NCI-H510A (cell line): ENCODE measurements around the gene CCNF.

Experiments
- DNase-seq: peaks from one replicate; lab custom pipeline; 2025; lab: John Stamatoyannopoulos, UW

Gene CCNF

DNA sequence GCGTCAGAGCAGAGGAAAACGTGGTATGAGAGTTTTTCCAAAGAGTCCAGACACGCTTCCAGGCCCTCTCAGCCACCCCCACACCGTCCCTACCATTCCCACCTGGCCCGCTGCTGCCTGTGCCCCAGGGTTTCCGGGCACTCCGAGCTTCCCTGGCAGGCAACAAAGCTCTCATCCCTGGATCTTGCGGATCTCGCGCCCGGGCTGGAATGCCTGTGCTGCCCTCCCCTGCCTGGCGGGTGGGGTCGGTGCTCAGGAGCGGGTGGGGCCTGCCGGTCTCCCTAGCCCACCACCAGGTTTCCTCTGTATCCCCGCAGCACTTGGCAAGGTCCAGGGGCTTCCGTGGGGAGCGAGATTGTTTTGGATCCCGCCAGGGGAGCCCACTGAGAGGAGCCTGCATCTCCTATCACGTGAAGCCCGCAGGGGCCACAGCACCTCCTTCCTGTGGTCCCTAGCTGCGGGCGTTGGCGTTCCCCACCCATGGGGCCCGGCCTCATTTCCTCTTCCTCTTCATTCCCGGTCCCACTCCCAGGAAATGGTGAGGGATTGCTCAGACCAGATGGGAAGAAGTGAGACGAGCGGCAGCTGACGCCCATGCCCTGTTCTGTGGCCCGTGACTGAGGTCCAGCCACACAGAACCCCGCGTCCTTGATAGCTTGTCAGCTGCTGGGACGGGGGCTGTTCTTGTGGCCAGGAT, 56.7 kb downstream of the CCNF start:
- no peak for DNase-seq

GRCh38 chr16:2486645-2487516, 57.6 kb downstream of the CCNF start:
- no peak for DNase-seq

- no peak for DNase-seq
These were observed 58.2 kb downstream of the CCNF start for GRCh38 chr16:2487517-2487842.

- DNase-seq, result no peak
These were observed 58.8 kb downstream of the CCNF start for GRCh38 chr16:2487903-2488531.

- DNase-seq, result no peak
These were observed 60.3 kb downstream of the CCNF start for GRCh38 chr16:2489581-2489980.

- DNase-seq, result peak; percentile 61
These were observed 61.2 kb downstream of the CCNF start for GRCh38 chr16:2490190-2491105.

GRCh38 chr16:2492292-2492691, 63.0 kb downstream of the CCNF start:
- DNase-seq, result no peak

- DNase-seq, result no peak
These were observed 64.4 kb downstream of the CCNF start for GRCh38 chr16:2493605-2494004.

- DNase-seq, result no peak
These were observed 65.4 kb downstream of the CCNF start for GRCh38 chr16:2494616-2495015.

GRCh38 chr16:2495041-2495440, 65.8 kb downstream of the CCNF start:
- no peak for DNase-seq

GRCh38 chr16:2496223-2497115, 67.2 kb downstream of the CCNF start:
- no peak for DNase-seq

DNA sequence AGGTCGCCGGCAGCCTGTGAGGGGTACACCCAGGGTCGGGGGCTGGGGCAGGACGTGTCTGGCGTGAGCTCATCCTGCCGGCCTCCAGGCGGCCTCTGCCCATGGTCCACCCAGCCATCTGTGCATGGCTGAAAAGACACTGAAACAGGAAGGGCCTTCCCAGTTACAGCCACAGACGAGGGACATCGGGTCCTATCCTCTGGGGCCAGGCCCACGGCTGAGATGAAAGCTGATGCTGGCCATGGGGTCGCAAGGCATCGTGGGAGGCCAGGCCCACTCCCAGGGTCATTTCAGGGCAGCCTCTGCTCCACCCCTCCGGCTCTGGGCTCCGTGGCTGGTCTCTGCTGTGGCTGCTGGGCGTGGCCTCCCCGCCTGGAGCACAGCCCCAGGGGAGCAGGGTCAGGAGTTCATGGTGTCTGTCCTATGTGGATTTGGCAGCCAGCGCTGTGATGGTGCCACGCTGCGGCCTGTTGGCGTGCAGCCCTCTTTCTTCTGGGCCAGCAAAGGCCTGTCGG, 67.9 kb downstream of the CCNF start:
- DNase-seq, result no peak

DNA sequence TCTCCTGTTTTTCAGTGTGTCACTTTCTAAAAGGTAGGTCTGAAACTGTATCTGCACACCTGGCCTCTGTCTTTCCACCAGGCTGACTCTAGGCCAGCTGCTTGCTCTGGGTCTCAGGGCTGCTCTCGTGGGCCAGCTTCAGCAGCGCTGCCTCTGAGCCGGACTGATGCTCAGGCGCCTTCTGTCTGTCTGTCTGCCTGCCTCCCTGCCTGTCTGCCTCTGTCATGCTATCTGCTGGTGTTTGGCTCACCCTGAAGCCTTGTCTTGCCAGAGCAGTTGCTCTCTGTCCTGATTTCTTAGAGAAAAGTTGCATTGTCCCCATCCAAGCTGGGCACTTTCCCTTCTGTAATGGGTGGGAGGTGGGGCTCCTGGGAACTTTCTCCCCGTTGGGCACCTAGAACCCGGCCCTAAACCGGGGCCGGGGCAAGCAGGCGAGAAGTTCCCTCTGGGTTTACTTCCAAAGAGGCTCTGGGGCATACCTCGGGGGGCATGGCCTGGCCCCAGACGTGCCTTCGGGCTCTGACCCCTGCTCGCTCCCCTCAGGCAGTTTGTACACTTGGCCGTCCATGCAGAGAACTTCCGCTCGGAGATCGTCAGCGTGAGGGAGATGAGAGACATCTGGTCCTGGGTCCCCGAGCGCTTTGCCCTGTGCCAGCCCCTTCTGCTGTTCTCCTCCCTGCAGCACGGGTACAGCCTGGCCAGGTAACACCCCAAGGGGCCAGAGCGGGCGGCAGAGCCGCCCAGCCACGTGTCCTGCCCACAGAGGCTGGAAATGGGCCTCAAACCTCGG, 68.6 kb downstream of the CCNF start:
- no peak for DNase-seq

- no peak for DNase-seq
These were observed 69.4 kb downstream of the CCNF start for GRCh38 chr16:2498531-2499253.

GRCh38 chr16:2499454-2499853, 70.2 kb downstream of the CCNF start:
- no peak for DNase-seq

- no peak for DNase-seq
These were observed 70.7 kb downstream of the CCNF start for GRCh38 chr16:2499890-2500429.

GRCh38 chr16:2500430-2500917, 71.2 kb downstream of the CCNF start:
- DNase-seq, result no peak

DNA sequence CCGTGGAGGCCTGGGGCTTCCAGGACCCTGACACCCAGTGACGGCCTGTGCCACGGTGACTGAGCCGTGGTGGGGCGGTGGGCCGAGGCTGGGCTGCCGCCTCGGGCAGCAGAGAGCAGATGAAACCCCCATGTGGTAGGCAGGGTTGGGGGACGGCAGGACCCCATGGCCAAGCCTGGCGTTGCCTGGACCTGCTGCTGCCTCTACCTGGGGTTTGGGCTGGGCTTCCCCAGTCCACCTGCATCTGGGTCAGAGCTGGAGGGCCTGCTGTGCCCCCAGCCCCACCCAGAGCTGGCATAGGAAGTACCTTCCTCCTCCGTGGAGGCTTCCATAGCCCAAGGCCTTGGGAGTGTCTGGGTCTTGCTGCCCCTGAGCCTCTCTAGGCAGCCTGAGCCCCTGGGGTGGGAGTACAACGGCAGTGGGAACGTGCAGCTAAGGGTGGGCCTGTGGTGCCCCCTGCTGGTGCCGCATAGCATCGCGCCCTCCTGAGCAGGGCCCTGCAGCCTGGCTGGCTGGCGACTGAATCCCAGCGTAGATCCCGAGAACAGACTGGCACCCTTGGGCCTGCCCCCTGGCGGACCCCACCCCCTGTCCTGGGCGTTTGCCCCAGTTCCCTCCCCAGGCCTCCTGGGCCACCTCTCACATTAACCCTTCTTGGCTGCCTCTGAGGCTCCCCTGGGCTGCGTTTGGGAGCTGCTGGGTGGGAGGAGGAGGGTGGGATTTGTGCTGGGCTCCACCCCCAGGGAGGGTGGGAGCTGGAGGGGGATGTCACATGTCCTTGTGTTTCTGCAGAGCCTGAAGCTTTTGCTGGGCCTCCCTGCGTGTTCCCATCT, 71.9 kb downstream of the CCNF start:
- DNase-seq, result no peak
